ENCODE results near the gene L3MBTL2. TPM values are rescaled to one million over a fixed set of nuclear protein-coding genes. Genes with fewer than 3 reads are reported as not detected.

The L3MBTL2 gene
- total RNA-seq, 1 experiment from 2014 or later, result 33.6 TPM

DNA sequence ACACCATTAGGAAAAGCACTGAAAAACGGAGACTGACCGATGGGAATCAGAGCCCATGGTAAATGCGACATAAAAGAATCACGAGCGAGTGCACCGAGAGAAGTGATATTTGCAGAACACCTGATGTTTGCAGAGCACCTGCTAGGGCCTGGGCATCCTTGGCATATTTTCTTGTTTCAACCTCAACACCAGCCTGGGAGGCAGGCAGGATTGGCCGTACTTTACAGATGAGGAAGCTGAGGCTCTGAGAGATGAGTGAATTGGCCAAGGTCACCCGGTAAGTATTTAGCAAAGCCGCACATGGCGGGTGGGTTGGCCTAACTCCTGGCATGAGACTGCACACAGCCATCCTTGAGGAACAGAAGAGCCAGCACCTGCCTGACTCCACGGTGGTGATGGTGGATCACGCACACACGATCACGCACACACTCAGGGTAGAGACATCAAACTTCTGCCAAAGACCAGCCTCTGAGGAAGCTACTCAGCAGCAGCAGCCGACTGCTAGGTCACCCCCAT, 57.2 kb downstream of the L3MBTL2 start:
- no peaks in the 10 kb centered on the region for H3K79me2 ChIP-seq (ENCODE audit: insufficient read depth, low read length)
- no peak overlapping the region for H3K4me3 Mint-ChIP-seq

More for the DNA sequence above, 57.2 kb downstream of the L3MBTL2 start:
- no peak overlapping the region for H2BK120ac ChIP-seq (ENCODE audit: low read depth, low read length, poor library complexity, severe bottlenecking)
- peaks cover 1 to 10% of the 10 kb centered on the region in 2 experiments; a peak in 3 of 4 replicates for H3K4me1 Mint-ChIP-seq
- H2BK20ac ChIP-seq (ENCODE audit: low read depth, low read length, poor library complexity, severe bottlenecking), result no peak overlapping the region
- H3K23ac ChIP-seq (ENCODE audit: insufficient read length, low read depth, low read length), result no peak overlapping the region
- no peak overlapping the region for H3K9ac ChIP-seq (ENCODE audit: extremely low read depth, insufficient read length, low read length)
- H3K14ac ChIP-seq (ENCODE audit: insufficient read depth, low read length), result no peak overlapping the region
- no peak overlapping the region for H3K18ac ChIP-seq (ENCODE audit: insufficient read length, low read depth, low read length)
- H3K9me3 ChIP-seq (ENCODE audit: control insufficient read depth, low read depth, low read length), result no peaks in the 10 kb centered on the region
- H3K27ac Mint-ChIP-seq, result no peak overlapping the region
- WGBS (ENCODE audit: extremely low coverage, insufficient read length, low lambda C conversion rate), result no CpG with 5 or more reads among the region's 15 CpGs
- H3K36me3 Mint-ChIP-seq (ENCODE audit: insufficient read depth in 1 of 3, low read depth in 3 of 3), result peaks cover 61 to 98% (median 92%) of the 10 kb centered on the region in 3 experiments
- no peak overlapping the region for H3K4ac ChIP-seq (ENCODE audit: low read depth, low read length)
- no peaks in the 10 kb centered on the region for H3K79me1 ChIP-seq (ENCODE audit: insufficient read depth, low read depth, low read length, poor library complexity, severe bottlenecking)
- DNase-seq, result no peak
- TF ChIP-seq, protein P1, sequence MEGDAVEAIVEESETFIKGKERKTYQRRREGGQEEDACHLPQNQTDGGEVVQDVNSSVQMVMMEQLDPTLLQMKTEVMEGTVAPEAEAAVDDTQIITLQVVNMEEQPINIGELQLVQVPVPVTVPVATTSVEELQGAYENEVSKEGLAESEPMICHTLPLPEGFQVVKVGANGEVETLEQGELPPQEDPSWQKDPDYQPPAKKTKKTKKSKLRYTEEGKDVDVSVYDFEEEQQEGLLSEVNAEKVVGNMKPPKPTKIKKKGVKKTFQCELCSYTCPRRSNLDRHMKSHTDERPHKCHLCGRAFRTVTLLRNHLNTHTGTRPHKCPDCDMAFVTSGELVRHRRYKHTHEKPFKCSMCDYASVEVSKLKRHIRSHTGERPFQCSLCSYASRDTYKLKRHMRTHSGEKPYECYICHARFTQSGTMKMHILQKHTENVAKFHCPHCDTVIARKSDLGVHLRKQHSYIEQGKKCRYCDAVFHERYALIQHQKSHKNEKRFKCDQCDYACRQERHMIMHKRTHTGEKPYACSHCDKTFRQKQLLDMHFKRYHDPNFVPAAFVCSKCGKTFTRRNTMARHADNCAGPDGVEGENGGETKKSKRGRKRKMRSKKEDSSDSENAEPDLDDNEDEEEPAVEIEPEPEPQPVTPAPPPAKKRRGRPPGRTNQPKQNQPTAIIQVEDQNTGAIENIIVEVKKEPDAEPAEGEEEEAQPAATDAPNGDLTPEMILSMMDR (conservative IDR thresholded peaks at IDR 0.05), result no peak
- no peak overlapping the region for H4K5ac ChIP-seq (ENCODE audit: insufficient read length, low read depth, low read length)
- no peak overlapping the region for H3T11ph ChIP-seq (ENCODE audit: low read length)
- no peaks in the 10 kb centered on the region for H3K9me3 Mint-ChIP-seq
- no peak overlapping the region for H4K91ac ChIP-seq (ENCODE audit: insufficient read length, low read depth, low read length)
- no peak overlapping the region for H2AK5ac ChIP-seq (ENCODE audit: insufficient read length, low read length)
- H3K56ac ChIP-seq (ENCODE audit: insufficient read length, low read depth, low read length), result no peak overlapping the region
- H3K27me3 Mint-ChIP-seq (ENCODE audit: low read depth), result no peaks in the 10 kb centered on the region
- H3K23me2 ChIP-seq (ENCODE audit: insufficient read length, low read depth, low read length, poor library complexity, severe bottlenecking), result no peaks in the 10 kb centered on the region
- no peak overlapping the region for H4K8ac ChIP-seq (replicated peaks; ENCODE audit: insufficient read length, low read depth, low read length)
- H3K4me2 ChIP-seq (ENCODE audit: insufficient read depth, insufficient read length, low read length), result no peak overlapping the region
- no peak overlapping the region for H3K27ac ChIP-seq (ENCODE audit: insufficient read length, low read depth, low read length)
- no peak overlapping the region for H2AFZ ChIP-seq (ENCODE audit: low read length)
- no peaks in the 10 kb centered on the region for H3K27me3 ChIP-seq (ENCODE audit: insufficient read depth, low read length)
- no peaks in the 10 kb centered on the region for H3K4me1 ChIP-seq (ENCODE audit: insufficient read depth, low read length)
- H2BK15ac ChIP-seq (ENCODE audit: low read depth, low read length), result no peak overlapping the region
- no peak overlapping the region for H2BK5ac ChIP-seq (ENCODE audit: insufficient read length, low read length)
- no peaks in the 10 kb centered on the region for H4K20me1 ChIP-seq (ENCODE audit: control insufficient read depth, insufficient read depth, insufficient read length)
- no peak overlapping the region for H2BK12ac ChIP-seq (ENCODE audit: insufficient read length, low read depth, low read length)
